ENCODE data around the gene GHR. TPM values are rescaled to one million over a fixed set of nuclear protein-coding genes. Genes with fewer than 3 reads are reported as not detected.

The GHR gene
- total RNA-seq, 1 experiment from 2014 or later, result 0.53 TPM

DNA sequence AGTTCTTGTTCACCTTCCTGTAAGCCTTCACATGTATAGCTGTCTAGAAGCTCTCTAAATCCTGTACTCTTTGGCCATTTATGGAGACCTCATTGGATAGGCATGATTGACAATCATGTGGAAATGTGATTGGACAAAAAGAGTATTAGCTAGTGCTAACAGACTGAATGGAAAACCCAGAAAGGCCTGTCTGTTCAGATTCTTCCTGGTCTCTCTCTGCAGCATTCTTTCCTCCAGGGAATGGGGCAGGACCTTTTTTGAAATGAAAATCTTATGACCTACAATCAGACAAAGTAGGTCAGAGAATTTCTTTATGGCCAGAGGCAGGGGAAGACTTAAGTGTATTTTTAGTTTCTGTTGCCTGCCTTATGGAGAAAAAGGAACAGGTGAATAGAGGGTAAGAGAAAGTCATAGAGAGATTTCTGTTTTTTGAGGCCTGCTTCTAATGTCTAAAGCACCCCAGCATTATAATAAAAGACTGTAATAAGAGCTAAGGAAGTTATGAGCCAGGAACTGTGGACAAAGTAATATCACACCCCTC is 181.0 kb downstream of the GHR start:
- no peak for DNase-seq (ENCODE audit: low spot score)

DNA sequence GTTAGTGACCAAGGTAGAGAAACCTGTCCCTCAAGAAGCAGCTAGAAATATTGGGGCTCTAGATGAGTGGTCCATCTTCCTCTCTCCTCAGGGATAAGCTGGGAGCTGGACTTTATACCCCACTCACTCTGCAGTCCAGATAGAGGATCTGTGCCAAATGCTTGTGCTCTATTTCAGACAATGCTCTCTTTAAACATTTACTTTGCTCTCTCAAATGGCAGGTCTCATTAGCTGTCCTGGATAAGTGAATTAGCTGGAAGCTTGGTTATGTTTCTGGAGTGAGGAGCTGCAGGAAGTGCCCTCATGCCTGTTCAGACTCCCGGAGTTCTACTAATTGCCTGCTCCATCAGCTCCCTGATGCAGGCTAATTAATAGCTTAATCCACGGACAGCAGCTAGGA is 182.3 kb downstream of the GHR start:
- DNase-seq (ENCODE audit: low spot score), result no peak

DNA sequence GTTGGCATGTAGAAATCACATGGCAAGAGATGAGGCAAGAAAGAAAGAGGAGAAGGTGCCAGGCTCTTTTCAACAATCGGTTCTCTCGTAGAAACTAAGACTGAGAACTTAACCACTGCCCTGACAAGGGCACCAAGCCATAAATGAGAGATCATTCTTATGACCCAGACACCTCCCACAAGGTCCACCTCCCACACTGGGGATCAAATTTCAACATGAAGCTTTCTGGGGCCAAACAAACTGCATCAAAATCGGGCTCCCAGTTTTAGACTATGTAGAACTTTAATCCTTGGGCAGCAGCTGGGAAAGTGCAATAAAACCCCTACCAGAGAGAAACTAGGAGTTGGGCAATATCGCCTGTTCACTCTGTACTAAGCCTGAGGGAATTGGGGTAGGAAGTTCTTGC is 183.2 kb downstream of the GHR start:
- no peak for DNase-seq (ENCODE audit: low spot score)

DNA sequence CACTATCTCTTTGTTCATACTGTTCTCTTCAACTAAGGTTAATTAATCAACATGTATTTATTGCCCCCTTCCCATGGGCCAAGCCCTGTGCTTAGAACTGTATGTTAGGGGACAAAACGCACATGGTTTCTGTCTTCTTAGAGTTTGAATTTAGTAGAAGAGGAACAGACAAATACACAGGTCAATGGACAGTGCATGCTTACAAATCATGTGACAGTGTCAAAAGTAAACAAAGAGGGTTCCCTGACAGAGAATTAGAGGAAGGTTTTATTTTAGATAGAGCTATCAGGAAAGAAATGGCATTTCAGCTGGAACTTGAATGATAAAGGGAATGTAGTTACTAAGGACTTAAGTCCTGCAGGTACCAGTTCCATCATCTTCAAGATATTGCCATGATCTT is 188.2 kb downstream of the GHR start:
- DNase-seq (ENCODE audit: low spot score), result no peak

DNA sequence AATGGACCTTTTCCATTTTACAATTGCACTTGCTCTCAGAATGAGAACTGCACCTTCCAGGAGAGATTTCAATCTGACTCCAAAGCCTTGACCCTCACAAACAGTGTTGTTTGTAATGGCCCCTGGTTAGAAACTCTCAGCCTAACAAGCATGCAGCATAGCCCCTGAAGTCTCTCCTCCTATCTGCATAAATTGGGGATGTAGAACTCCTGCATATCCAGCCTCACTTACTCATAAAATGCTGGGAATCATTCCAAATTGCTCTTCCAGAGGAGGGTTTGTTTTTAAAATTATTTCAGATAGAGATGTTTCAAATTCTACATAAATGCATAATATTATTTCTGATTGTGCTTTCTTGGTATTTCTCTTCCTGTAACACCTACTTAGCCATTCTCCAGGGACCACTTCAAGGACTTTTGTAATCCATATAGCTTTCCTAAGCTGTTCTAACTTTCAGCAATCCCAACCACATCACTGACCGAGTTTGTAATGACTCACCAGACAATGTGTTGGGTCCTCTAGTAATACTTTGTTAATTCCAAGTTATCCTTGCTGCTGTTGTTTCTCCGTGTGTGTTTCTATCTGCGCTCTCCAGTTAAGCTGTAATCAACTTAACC is 189.6 kb downstream of the GHR start:
- no peak for DNase-seq (ENCODE audit: low spot score)

DNA sequence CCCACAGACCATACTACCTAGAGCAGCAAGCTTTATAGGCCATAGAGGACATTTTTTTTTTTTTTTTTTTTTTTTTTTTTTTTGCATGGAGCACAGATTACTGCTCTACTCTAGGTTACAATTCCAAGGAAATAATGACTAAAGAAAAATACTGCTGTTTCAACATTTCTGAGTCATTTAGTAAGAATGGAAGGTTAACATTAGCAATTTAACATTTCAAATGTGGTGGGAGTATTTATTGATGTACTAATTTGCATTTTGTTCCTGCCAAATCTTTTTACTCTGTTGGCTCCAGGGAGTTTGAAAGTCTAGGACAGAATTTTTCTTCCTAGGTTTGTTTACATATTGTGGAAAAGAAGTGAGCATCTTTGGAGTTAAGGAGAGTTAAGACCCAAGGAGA is 191.3 kb downstream of the GHR start:
- no peak for DNase-seq (ENCODE audit: low spot score)

DNA sequence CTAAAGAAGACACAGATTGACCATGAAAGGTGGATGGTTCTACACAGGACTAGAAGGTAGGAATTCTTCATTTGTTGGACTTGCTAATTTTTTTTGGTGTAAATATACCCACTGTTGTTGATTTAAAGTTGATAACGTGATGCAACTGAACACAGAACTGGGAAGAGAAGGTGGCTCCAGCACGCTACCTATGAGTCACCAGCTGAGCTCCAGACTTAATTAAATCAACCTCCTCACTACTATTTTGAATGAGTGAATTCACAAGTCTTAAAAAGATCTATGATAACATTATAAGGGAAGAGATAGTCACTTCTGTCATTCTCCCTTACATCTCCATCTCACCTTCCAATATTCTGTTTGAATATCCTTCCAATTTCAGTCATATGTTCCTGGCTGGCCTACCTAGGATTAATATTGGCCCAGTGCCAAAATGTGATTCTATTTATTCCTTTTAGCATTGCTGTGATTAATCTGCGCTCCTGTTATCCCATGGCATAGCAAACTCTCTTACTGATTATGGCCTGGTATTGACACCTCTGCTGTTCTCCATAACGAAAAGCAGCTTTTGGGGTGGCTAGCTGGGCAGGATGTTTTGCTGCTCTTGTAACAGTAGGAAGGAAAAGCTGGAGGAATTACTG is 197.5 kb downstream of the GHR start:
- DNase-seq (ENCODE audit: low spot score), result no peak

DNA sequence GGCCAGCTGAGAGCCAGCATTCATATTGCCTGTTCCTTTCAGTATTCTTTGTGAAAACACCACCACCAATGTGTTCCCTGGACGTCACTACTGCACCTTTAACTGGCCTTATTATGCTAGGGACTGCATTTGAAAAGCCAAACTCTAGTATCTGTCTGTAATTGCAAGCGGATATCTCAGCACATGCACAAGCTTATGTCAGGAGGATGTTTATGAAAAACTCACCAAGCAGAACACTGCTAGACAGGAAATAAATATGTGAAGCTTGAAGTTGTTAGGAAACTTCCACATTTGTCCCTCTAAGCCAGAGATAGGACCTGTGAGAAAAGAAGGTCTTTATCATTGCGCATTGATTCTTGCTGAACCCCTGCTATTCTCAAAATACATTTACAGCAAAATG is 198.0 kb downstream of the GHR start:
- DNase-seq (ENCODE audit: low spot score), result no peak

DNA sequence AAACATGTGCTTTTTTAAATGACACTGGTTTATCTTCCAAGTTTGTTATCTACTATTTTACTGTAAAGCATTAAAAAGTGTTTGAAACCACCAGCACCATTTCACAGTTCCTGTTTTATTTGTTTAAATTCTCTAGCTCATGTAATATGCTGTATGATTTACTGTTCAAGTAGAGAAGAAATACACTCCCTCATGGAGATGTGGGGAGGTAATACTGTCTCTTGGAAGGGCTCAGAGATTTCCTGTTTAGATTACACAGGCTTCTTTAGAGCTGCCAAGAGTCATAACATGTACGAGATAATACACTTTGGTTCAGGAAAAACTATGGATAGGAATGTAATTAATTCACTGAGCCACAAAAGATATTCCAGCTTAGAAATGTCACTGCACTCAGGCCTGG is 198.4 kb downstream of the GHR start:
- no peak for DNase-seq (ENCODE audit: low spot score)

DNA sequence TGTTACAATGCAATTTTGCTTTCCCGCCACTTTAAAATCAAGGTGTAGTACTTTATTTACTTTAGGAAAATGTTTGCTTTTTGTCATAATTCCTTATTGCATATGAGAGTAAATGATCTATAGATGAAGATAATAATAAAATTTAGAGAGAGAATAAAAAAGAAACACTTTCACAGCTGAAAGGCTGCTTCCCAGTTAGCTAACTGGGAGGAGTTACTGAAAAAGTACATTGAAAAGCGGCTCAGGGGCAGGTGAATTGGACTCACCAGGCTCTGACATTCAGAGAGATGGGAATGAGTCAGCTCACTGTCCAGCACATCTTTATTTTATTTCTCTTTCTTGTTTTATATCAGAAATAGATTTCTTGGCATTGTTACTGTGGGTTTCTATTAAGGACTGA is 201.7 kb downstream of the GHR start:
- no peak for DNase-seq (ENCODE audit: low spot score)

DNA sequence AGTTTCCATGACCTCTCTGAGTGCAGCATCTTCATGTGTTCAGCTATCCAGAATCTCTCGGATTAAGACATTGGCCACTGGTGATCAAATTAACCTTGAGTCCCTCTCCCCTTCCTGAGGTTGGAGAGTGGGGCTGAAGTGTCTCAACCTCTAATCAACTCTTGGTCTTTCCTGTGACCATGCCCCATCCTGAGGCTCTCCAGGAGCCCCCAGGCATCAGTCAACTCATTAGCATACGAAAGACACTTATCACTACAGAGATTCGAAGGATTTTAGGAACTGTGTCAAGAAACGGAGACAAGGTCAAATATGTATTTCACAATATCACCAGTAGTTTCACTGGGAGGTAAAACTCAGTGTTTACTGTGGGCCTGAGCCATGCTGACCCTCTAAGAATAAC is 203.2 kb downstream of the GHR start:
- DNase-seq (ENCODE audit: low spot score), result no peak

DNA sequence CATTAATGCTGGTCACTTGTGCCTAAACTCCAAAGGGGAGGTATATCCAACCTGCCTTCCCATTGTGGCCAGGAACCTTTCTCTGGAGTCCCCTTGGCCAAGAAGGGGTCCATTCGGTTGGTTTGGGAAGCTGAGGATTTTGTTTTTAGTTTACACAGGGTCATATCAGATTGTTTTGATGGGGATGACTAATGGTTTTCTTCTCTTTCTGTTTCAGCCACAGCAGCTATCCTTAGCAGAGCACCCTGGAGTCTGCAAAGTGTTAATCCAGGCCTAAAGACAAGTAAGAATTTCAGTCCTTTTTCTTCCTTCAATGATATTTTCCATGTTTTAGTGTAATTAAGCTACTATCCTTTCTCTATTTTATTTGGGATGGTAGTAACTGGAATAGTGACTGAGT is 205.6 kb downstream of the GHR start:
- no peak for DNase-seq (ENCODE audit: low spot score)

DNA sequence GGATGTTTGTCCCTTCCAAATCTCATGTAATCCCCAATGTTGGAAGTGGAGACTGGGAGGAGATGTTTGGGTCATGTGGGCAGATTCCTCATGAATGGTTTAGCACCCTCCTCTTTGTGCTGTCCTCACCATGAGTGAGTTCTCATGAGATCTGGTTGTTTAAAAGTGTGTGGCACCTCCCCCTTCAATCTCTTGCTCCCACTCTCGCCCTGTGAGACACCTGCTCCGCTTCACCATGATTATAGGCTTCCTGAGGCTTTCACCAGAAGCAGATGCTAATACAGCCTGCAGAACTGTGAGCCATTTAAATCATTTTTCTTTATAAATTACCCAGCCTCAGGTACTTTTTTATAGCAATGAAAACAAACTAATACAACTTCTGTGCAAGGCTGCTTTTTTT is 206.0 kb downstream of the GHR start:
- DNase-seq (ENCODE audit: low spot score), result no peak

DNA sequence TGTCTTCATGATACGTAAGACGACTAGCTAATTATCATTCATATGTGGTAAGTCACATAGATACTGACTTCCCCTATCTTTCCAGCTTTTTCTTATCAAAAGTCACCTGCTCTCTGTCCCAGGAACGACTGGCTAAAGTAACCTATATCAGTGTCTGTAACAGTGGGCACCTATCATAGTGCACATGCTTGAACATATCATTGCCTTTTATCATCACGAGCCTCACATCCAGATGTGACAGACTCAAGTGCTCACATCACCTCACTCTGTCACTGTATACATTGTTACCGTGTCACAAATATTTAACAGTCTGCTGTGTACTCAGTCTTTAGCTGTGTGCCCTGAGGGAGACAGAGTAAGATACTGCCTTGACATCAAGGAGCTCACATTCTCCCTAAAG is 208.0 kb downstream of the GHR start:
- no peak for DNase-seq (ENCODE audit: low spot score)

DNA sequence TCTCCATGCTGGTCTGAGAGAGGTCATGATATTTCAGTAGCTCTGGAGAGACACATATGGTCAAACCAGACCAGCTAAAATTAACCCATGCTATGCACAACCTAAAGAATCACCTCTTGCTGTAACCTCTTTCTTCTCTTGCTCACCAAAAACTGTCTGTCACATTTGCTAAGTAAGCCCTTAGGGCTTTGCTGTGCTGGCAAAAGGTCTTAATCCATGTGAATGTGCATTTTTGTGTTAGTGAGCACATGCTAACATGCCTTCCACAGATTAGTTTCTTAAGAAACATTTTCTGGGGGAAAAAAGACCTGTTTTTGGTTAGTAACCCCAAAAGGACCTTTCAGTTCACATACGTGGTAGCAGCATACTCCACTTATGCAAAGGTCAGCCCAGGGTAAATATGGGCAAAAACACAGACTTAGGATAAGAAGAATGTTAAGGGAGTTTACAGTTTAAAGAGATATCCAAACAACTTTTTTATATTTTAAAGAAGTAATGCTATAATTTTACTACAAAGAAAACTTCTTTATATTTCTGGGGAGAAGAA is 209.2 kb downstream of the GHR start:
- no peak for DNase-seq (ENCODE audit: low spot score)

DNA sequence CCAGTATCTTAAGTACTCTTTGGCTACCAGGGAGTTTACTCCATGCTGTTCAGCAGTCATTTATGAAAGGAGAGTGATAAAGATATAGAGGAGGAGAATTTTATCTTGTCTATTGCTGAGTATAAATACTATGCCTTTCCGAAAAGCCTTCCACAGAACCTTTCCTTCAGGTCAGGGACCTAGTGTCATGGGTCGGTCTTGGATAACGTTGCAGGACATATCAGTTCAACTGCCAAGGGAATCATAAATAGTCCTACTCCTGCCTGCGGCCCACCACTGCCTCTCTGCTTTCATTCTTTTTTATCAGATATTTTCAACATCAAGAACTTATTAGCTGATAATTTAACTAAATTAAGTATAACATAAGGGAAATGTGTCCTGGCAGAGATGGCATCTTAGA is 211.3 kb downstream of the GHR start:
- DNase-seq (ENCODE audit: low spot score), result no peak

DNA sequence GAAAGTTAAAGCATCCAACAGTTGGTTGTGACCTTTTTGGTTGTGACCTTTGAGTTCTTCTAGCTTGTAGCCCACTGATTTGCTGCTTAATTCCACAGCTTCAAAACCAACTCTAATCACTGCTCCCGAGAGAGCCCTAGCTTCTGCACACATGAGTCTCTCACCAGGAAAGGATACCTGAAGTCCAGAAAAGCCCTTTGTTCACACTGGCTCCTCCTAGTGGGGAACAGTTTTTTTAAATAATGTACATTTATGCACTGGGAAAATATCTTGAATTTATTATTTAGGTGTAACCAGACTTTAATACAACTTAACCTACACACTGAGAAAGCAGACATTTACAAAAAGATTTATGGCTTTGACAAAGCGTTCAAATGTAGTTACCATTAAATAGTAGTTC is 213.2 kb downstream of the GHR start:
- no peak for DNase-seq (ENCODE audit: low spot score)

DNA sequence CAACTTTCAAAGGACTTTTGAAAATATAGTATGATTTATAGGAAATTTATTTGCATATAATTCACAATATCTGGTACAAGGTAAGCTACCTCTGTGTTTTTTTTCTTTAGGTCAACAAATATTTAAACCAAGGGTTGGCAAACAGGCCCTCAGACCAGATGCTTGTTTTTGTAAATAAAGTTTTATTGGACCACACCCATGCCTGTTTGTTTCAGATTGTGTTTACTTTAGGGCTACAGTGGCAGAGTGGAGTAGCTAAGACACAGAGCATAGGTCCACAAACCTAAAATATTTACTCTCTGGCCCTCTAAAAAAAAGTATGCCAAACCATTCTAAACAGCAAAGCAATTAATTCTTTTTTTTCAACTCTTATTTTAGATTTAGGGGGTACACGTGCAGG is 213.7 kb downstream of the GHR start:
- no peak for DNase-seq (ENCODE audit: low spot score)

DNA sequence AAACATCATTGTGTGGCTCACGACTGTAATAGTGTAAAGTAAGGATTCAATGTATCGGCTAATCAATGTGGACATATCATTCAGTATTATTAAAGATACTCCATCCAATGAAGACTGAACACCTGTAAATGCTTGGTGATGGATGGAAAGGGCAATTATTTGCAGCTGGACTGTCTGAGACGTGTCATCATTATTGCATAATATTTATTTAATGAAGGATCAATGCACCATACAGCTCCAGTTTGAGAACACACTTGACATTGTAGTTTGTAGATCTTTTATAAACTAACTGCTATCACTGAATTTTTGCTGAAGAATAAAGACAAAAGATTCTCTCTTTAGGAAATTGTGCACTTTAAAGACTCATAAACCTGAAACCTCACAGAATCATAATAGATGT is 215.7 kb downstream of the GHR start:
- no peak for DNase-seq (ENCODE audit: low spot score)

DNA sequence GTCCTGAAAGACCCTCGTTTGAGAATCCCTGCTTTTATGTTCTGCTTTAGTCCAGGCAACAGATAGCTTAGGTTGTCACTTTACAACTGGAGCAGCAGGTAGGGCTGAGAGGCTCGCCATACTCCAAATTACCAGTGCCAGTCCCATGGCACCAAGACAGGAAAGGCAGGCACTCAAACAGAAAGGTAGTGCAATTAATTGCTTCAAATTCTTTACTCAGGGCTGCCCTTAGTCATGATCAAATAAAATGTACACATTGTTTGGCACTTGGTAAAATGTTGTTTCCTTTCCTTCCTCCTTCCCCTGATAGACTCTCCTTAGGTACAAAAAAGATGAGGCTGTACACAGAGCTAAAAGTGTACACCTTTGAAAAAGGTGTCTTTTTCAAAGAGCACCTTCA is 217.6 kb downstream of the GHR start:
- no peak for DNase-seq (ENCODE audit: low spot score)

DNA sequence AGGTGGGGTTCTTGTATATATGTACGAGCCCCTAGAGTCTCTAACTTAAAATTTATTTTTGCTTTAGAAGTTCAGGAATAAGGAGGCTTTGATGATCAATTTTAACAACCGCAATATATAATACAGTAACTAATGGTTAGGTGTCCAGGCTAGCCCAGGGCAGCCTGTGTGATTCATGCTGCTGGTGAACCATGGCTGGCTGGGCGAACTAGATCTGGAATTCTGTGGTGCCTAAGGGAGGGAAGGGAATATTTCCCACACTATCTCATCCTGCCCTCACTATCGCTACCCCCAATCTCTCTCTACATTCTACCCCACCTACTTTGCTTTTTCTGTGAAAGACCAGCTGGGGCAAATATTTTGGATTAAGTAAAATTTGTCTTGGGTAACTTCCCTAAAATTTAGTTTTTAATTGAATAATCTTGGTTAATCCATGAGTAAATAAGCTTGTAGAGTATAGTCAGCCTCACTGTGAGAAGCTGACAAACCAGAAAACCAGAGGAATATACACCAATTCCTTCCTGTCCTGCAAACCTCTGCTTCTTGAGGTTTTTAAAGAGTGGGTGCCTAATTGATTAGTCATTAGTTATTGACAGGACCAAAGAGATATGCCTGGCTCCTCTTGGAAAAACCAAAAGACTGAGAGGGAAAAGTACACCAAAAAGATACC is 218.2 kb downstream of the GHR start:
- no peak for DNase-seq (ENCODE audit: low spot score)

DNA sequence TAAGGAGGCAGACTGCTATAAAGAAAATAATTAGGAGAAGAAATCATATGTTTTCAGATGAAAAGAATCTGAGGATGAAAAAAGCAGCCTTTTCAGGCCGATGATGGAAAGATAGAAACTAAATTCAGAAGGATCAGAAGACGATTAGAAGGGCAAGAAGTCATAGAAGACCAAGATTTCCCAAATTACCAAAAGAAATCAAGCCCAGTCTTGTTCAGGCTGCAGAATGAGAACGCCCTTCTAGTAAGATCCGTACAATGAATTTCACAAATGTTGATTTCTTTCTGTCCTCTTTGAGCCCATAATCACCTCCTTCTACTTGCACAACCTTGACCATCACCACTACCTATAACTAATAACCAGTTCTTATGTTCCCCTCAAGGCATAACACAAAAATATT is 218.8 kb downstream of the GHR start:
- DNase-seq (ENCODE audit: low spot score), result no peak

DNA sequence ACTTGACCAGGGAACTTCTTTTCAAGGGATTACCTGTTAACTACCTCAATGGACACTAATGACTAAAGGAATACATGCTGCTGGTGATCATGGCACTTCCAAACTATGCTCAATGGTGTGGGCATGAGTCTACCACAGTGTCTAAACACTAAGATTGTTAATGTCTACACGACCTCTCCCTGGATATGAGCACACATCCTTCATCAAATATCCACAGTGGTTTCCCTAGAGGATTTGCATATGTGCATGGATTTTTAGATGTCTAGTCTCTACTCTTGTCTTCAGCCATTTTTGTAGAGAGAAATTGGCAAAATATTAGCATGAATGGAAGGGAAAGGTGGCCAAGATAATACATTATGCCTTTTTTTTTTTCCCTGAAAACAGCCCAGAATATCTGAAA is 220.1 kb downstream of the GHR start:
- DNase-seq (ENCODE audit: low spot score), result no peak
